ENCODE measurements around the gene HPCAL1. TPM values are rescaled to one million over a fixed set of nuclear protein-coding genes. Genes with fewer than 3 reads are reported as not detected.

HPCAL1 gene
- total and polyA plus RNA-seq, 2 of the 8 experiments (the other 6 are each of a cell fraction or from before 2014, with no cell fraction given) = 5.8 to 8.6 TPM

DNA sequence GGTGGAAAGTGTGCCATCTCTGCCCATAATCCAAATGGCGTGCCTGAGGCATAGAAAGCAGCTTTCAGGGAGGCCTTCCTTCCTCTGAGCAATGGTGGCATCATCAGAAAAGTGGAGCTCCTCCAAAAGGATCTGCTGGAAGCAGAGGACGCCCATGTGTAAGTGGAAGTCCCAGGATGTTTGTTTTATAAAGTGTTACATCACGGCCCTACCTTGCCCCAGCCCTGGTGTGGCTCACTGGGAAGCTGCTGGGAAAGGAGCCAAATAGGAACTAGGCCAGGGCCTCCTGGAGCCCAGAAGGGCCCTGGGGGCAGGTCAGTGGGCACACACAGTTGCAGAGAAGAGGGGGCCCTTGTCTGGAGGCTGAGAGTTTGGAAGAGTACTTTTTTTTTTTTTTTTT is 149.6 kb downstream of the HPCAL1 start:
- no peak overlapping the region for H3K56ac ChIP-seq (replicated peaks; ENCODE audit: insufficient read length, low read depth, low read length)
- peaks cover 0 to 2% of the 10 kb centered on the region in 2 experiments; a peak in 2 of 4 replicates for H3K79me2 ChIP-seq (ENCODE audit: control insufficient read depth in 1 of 2, insufficient read depth in 2 of 2, low read length in 2 of 2)
- no peak overlapping the region for H3K4me2 ChIP-seq (ENCODE audit: insufficient read depth in 1 of 2, low read depth in 2 of 2, low read length in 2 of 2)
- no peak overlapping the region for H3K27ac ChIP-seq (ENCODE audit: low read depth, low read length)
- no peak for FAIRE-seq
- H2BK20ac ChIP-seq (ENCODE audit: low read length) = no peak overlapping the region
- H3K27me3 ChIP-seq (replicated peaks in 1 of 4; ENCODE audit: control insufficient read depth in 3 of 4, extremely low read depth in 1 of 4, insufficient read depth in 3 of 4, low read length in 3 of 4) = peaks cover 0 to 21% (median 10%) of the 10 kb centered on the region in 4 experiments; a peak in 5 of 7 replicates
- H3K36me3 ChIP-seq (ENCODE audit: control insufficient read depth in 2 of 4, insufficient read depth in 4 of 4, low read length in 3 of 4) = no peaks in the 10 kb centered on the region
- H3K4me1 ChIP-seq (replicated peaks in 1 of 4; ENCODE audit: control insufficient read depth in 3 of 4, insufficient read depth in 4 of 4, low read length in 3 of 4) = peaks cover 0 to 8% (median 3%) of the 10 kb centered on the region in 4 experiments; a peak in 5 of 7 replicates
- no peak overlapping the region for H2AK5ac ChIP-seq (ENCODE audit: low read depth, low read length)
- DNase-seq (ENCODE audit: low read depth in 1 of 2, low spot score in 2 of 2) = no peak
- no peak overlapping the region for H3K4ac ChIP-seq (replicated peaks; ENCODE audit: insufficient read length, low read depth, low read length)
- no peak for TF ChIP-seq CHD1 (IDR thresholded peaks at IDR 0.05; ENCODE audit: low read depth, low read length)
- TF ChIP-seq SRF (IDR thresholded peaks at IDR 0.05; ENCODE audit: low read depth, low read length) = no peak
- TF ChIP-seq KDM5A (IDR thresholded peaks at IDR 0.05; ENCODE audit: low read length) = no peak
- TF ChIP-seq POU5F1 (IDR thresholded peaks at IDR 0.05; ENCODE audit: low read depth, low read length) = no peak
- no peak for TF ChIP-seq KDM4A (IDR thresholded peaks at IDR 0.05; ENCODE audit: low read depth, low read length, severe bottlenecking)
- no peak for TF ChIP-seq SP2 (IDR thresholded peaks at IDR 0.05; ENCODE audit: low read length)
- H3K23ac ChIP-seq (ENCODE audit: insufficient read length) = no peak overlapping the region
- no peak overlapping the region for H3K18ac ChIP-seq (ENCODE audit: extremely low read depth, low read length)
- no peak overlapping the region for H3K4me3 ChIP-seq (ENCODE audit: extremely low read depth in 1 of 4, insufficient read depth in 2 of 4, low read depth in 3 of 4, low read length in 4 of 4)
- peaks cover 4% of the 10 kb centered on the region; the same call in 1 of the 2 replicates for H3K23me2 ChIP-seq (ENCODE audit: low read depth, low read length)
- H2BK120ac ChIP-seq (replicated peaks; ENCODE audit: low read depth, low read length) = no peak overlapping the region
- H4K8ac ChIP-seq (ENCODE audit: extremely low read depth, insufficient read depth, low read length) = no peak overlapping the region
- ChIA-PET CTCF (ENCODE audit: partially characterized antibody) (interaction anchor here (0.6 to 1.7 kb wide), 5 partner anchors 20 to 536 kb away, joined by 3 to 5 read pairs (median 4); no protein-coding TSS in a partner anchor), POLR2A (ENCODE audit: partially characterized antibody) (interaction anchor here (0.9 kb wide), 1 partner anchor 227 kb away, joined by 3 read pairs; no protein-coding TSS in a partner anchor)
- no peak overlapping the region for H2BK5ac ChIP-seq (ENCODE audit: low read depth, low read length)
- no peaks in the 10 kb centered on the region for H3K9me3 ChIP-seq (ENCODE audit: insufficient read depth in 2 of 2, low read depth in 1 of 2, low read length in 1 of 2)
- H2BK12ac ChIP-seq (ENCODE audit: low read depth, low read length) = no peak overlapping the region
- no peak overlapping the region for H2AFZ ChIP-seq (ENCODE audit: low read length)
- no peak overlapping the region for H2BK15ac ChIP-seq (ENCODE audit: low read length)
- H3K79me1 ChIP-seq (ENCODE audit: low read depth, low read length) = no peaks in the 10 kb centered on the region
- H4K20me1 ChIP-seq (replicated peaks in 1 of 2; ENCODE audit: control insufficient read depth in 1 of 2, insufficient read depth in 2 of 2, low read length in 2 of 2) = no peaks in the 10 kb centered on the region
- WGBS, 2 experiments (ENCODE audit: extremely low coverage in 1 of 2, insufficient coverage in 1 of 2, insufficient read length in 1 of 2, insufficient replicate concordance in 2 of 2, low coverage in 1 of 2, low lambda C conversion rate in 2 of 2, missing lambda C conversion rate in 1 of 2) = 94% methylated on average over 2 of the region's 3 CpGs; no CpG with 5 or more reads in 1 of the 2 experiments
- H3K14ac ChIP-seq (ENCODE audit: insufficient read length) = no peak overlapping the region
- H3K9ac ChIP-seq (replicated peaks in 1 of 4; ENCODE audit: extremely low read depth in 1 of 4, low read depth in 3 of 4, low read length in 3 of 4) = no peak overlapping the region
- no peak overlapping the region for H4K5ac ChIP-seq (ENCODE audit: insufficient read length, low read depth, low read length)
- no peak overlapping the region for H4K91ac ChIP-seq (replicated peaks; ENCODE audit: insufficient read length, low read length)
